T-cell (primary cell): ENCODE data around the gene B3GALT4. TPM values are rescaled to one million over a fixed set of nuclear protein-coding genes. Genes with fewer than 3 reads are reported as not detected.
A peak's percentile ranks its signal among the peaks of the same experiment; 100 is the strongest.

ENCODE experiments used
- ATAC-seq, 4 experiments: fragments of 200-7000 bp in 3 of 4; fragments of 150-1000 bp in 1 of 4; cut with Tn5 transposase; replicated peaks in 1 of 4; 1 replicate in 3 of 4; 2 replicates in 1 of 4; pipeline ENCODE4 v1.10.0; 2021; ENCODE audit warnings: moderate library complexity in 3 of 4, mild to moderate bottlenecking in 2 of 4, moderate number of reproducible peaks in 1 of 4
- CTCF ChIA-PET, 2 donors: fragments of 300-600 bp; sonication (Branson Sonifier 250); formaldehyde crosslinking; loops; one replicate each; lab custom pipeline; 2022; ENCODE audit warnings: antibody characterized with exemption in 2 of 2; lab: Charles Lee
- POLR2A ChIA-PET, 2 donors: fragments of 300-600 bp; sonication (Branson Sonifier 250); formaldehyde crosslinking; loops; one replicate each; lab custom pipeline; 2022; ENCODE audit warnings: antibody characterized with exemption in 2 of 2; lab: Charles Lee
- DNase-seq, 35 experiments: peaks; one replicate each; pipeline versions ENCODE4 v3.0.0 to v3.0.0-alpha.2; 2013 to 2023
- H3K27ac ChIP-seq: one replicate; pipeline ENCODE4 v1.5.1; 2013; ENCODE audit warnings: low read length
- H3K27me3 ChIP-seq, 2 experiments: replicated peaks in 1 of 2; 1 replicate in 1 of 2; 2 replicates in 1 of 2; pipeline versions ENCODE4 v1.6.1 to v1.7.0; 2013; ENCODE audit warnings: low read length in 1 of 2, mixed read lengths in 1 of 2; ENCODE audit not compliant: control insufficient read depth in 2 of 2, insufficient read depth in 2 of 2; ENCODE audit errors: extremely low read depth in 1 of 2
- H3K36me3 ChIP-seq, 2 donors: 1 replicate in 1 of 2; 2 replicates in 1 of 2; pipeline versions ENCODE4 v1.6.1 to v1.7.0; 2013; ENCODE audit warnings: low read length in 1 of 2; ENCODE audit not compliant: control insufficient read depth in 2 of 2, insufficient read depth in 1 of 2; ENCODE audit errors: extremely low read depth in 1 of 2
- H3K4me1 ChIP-seq, 2 experiments: 1 replicate in 1 of 2; 2 replicates in 1 of 2; pipeline versions ENCODE4 v1.6.1 to v1.7.0; 2013; ENCODE audit warnings: low read length in 2 of 2, mixed read lengths in 1 of 2; ENCODE audit not compliant: insufficient read depth in 2 of 2, control insufficient read depth in 1 of 2; ENCODE audit errors: extremely low read depth in 1 of 2
- H3K4me3 ChIP-seq, 2 donors: 1 replicate in 1 of 2; 2 replicates in 1 of 2; pipeline versions ENCODE4 v1.5.1 to v1.7.0; 2013; ENCODE audit warnings: mild to moderate bottlenecking in 2 of 2, low read length in 1 of 2, moderate library complexity in 1 of 2; ENCODE audit not compliant: control insufficient read depth in 1 of 2; ENCODE audit errors: extremely low read depth in 1 of 2
- H3K9me3 ChIP-seq: 2 replicates; pipeline ENCODE4 v1.7.0; 2013
- H3K27ac Mint-ChIP-seq, 2 donors: one replicate each; pipeline ENCODE4 v1.8.0; 2020 to 2021; ENCODE audit warnings: mild to moderate bottlenecking in 2 of 2, mixed read lengths in 2 of 2
- H3K27me3 Mint-ChIP-seq, 2 donors: one replicate each; pipeline ENCODE4 v1.8.0; 2021 to 2022; ENCODE audit warnings: mixed read lengths in 2 of 2
- H3K36me3 Mint-ChIP-seq: one replicate; pipeline ENCODE4 v1.8.0; 2021; ENCODE audit warnings: mixed read lengths
- H3K4me1 Mint-ChIP-seq, 3 donors: one replicate each; pipeline ENCODE4 v1.8.0; 2020 to 2022; ENCODE audit warnings: mixed read lengths in 3 of 3, mild to moderate bottlenecking in 1 of 3
- H3K4me3 Mint-ChIP-seq, 3 donors: one replicate each; pipeline ENCODE4 v1.8.0; 2020 to 2022; ENCODE audit warnings: mild to moderate bottlenecking in 3 of 3, mixed read lengths in 3 of 3, moderate library complexity in 3 of 3
- H3K9me3 Mint-ChIP-seq, 3 donors: one replicate each; pipeline ENCODE4 v1.8.0; 2020 to 2022; ENCODE audit warnings: mixed read lengths in 3 of 3
- WGBS: methylation state at CpG from one replicate; pipeline ENCODE4 v1.1.5; 2013; ENCODE audit warnings: missing lambda C conversion rate; ENCODE audit not compliant: insufficient coverage; 5-methylcytosine and 5-hydroxymethylcytosine counted together
- total RNA-seq, 35 experiments: library from RNA in 6 of 35; stranded (reverse) in 6 of 35; fragments of 120-200 nt in 1 of 35; gene quantifications; one replicate each; pipeline versions ENCODE4 v1.2.1 to v1.2.4 and lab custom pipeline; 2013 to 2026

B3GALT4 gene
- total RNA-seq, 5 donors from 2014 or later (not counting 1 experiment from before 2014, with no cell fraction given), result 12.2 to 47.2 (median 40.4) TPM

- CTCF ChIA-PET, result interaction anchor here (0.5 to 2.4 kb wide), 11 partner anchors 9 to 84 kb away, joined by 3 to 11 read pairs (median 4); partner anchors contain the start of genes B3GALT4 (in 1 of the 2), HSD17B8 (in 1 of the 2), RPS18 (in 1 of the 2) and VPS52 (in 1 of the 2)
- no peaks in the 10 kb centered on the region for H3K27me3 Mint-ChIP-seq
- peaks cover 8 to 42% of the 10 kb centered on the region in 2 donors for H3K36me3 ChIP-seq
- H3K27ac Mint-ChIP-seq, result peak overlapping the region; percentile 92 to 96
- H3K9me3 ChIP-seq, result no peaks in the 10 kb centered on the region
- H3K4me1 Mint-ChIP-seq, result peaks cover 44 to 50% (median 49%) of the 10 kb centered on the region in 3 donors
- WGBS, result 2% methylated on average over 9 of the region's 21 CpGs
- peaks cover 39% of the 10 kb centered on the region for H3K36me3 Mint-ChIP-seq
- H3K4me3 Mint-ChIP-seq, result peak overlapping the region; percentile 93 to 96 (median 96)
- POLR2A ChIA-PET, result interaction anchor here (0.8 to 2.8 kb wide), 5 partner anchors 9 to 17 kb away, joined by 3 to 10 read pairs (median 6); partner anchors contain the start of genes B3GALT4 (in 2 of the 2), RPS18 (in 1 of the 2) and VPS52 (in 1 of the 2)
- H3K4me1 ChIP-seq, result peaks cover 13 to 33% of the 10 kb centered on the region in 2 experiments
- DNase-seq (no peak), ATAC-seq (peak in 1 of 4 experiments; percentile 2)
- H3K4me3 ChIP-seq, result peak overlapping the region; percentile 82 to 97
- no peaks in the 10 kb centered on the region for H3K27me3 ChIP-seq
- no peak overlapping the region for H3K27ac ChIP-seq
- H3K9me3 Mint-ChIP-seq, result no peaks in the 10 kb centered on the region
These were observed 11.4 kb downstream of the B3GALT4 start for GRCh38 chr6:33288141-33288920.

GRCh38 chr6:33288921-33289783 lies 12.2 kb downstream of the B3GALT4 start, which contains the start of the genes PFDN6 and WDR46:
PFDN6 (plus strand) TSS chr6:33289601; CDS start chr6:33289857, 256 bp downstream.
WDR46 (minus strand) TSS chr6:33289239; CDS start chr6:33289170, 69 bp downstream.
- Histone ChIP-seq H3K4me3 (peak within 1 kb of the TSS; percentile 82 to 97), H3K27ac (peak within 1 kb of the TSS; percentile 65), H3K9me3 (no peaks in the 10 kb centered on the region), H3K4me1 (peaks cover 13 to 33% of the 10 kb centered on the region in 2 experiments), H3K27me3 (no peaks in the 10 kb centered on the region), H3K36me3 (peaks cover 8 to 46% of the 10 kb centered on the region in 2 donors)
- Mint-ChIP-seq H3K9me3 (no peaks in the 10 kb centered on the region), H3K4me1 (peaks cover 44 to 50% (median 49%) of the 10 kb centered on the region in 3 donors), H3K27me3 (no peaks in the 10 kb centered on the region), H3K36me3 (peaks cover 42% of the 10 kb centered on the region), H3K4me3 (peak within 1 kb of the TSS; percentile 93 to 96 (median 96)), H3K27ac (peak within 1 kb of the TSS; percentile 92 to 96)
- ATAC-seq (peak; percentile 95 to 96 (median 96)), DNase-seq (peak; percentile 67 to 90 (median 82))
- POLR2A ChIA-PET, result interaction anchor here (0.5 to 2.8 kb wide), 8 partner anchors 8 to 57 kb away, joined by 3 to 10 read pairs (median 4); partner anchors contain the start of genes B3GALT4 (in 2 of the 2), RPS18 (in 1 of the 2) and VPS52 (in 1 of the 2)
- 0% methylated on average over 37 of the region's 43 CpGs for WGBS
- CTCF ChIA-PET, result interaction anchor here (0.5 to 2.4 kb wide), 13 partner anchors 8 to 434 kb away, joined by 3 to 11 read pairs (median 4); partner anchors contain the start of genes B3GALT4 (in 1 of the 2), RPS18 (in 1 of the 2), VPS52 (in 1 of the 2) and ZBTB22 (in 1 of the 2)

GRCh38 chr6:33289784-33290315 lies 12.9 kb downstream of the B3GALT4 start:
- Mint-ChIP-seq H3K27ac (peak overlapping the region; percentile 92 to 96), H3K4me1 (peaks cover 44 to 50% (median 47%) of the 10 kb centered on the region in 3 donors), H3K36me3 (peaks cover 39% of the 10 kb centered on the region), H3K9me3 (no peaks in the 10 kb centered on the region), H3K27me3 (no peaks in the 10 kb centered on the region), H3K4me3 (peak overlapping the region; percentile 93 to 96 (median 96))
- Histone ChIP-seq H3K4me1 (peaks cover 13 to 33% of the 10 kb centered on the region in 2 experiments), H3K4me3 (peak overlapping the region; percentile 82 to 97), H3K27me3 (no peaks in the 10 kb centered on the region), H3K9me3 (no peaks in the 10 kb centered on the region), H3K36me3 (peaks cover 8 to 52% of the 10 kb centered on the region in 2 donors), H3K27ac (peak overlapping the region; percentile 65)
- ATAC-seq, result peak in 1 of 4 experiments; percentile 25
- no peak for DNase-seq
- POLR2A ChIA-PET, result interaction anchor here (0.5 to 2.8 kb wide), 5 partner anchors 12 to 56 kb away, joined by 3 to 10 read pairs (median 3); partner anchors contain the start of gene B3GALT4 (in 2 of the 2)
- CTCF ChIA-PET, result interaction anchor here (0.5 to 2.4 kb wide), 9 partner anchors 9 to 435 kb away, joined by 4 to 11 read pairs (median 6); partner anchors contain the start of genes ZBTB22 (in 2 of the 2), B3GALT4 (in 1 of the 2), RPS18 (in 1 of the 2) and VPS52 (in 1 of the 2)
- WGBS, result 0% methylated on average over 4 of the region's 14 CpGs

GRCh38 chr6:33290459-33290858 lies 13.5 kb downstream of the B3GALT4 start:
- Histone ChIP-seq H3K36me3 (peaks cover 8 to 54% of the 10 kb centered on the region in 2 donors), H3K4me3 (peak overlapping the region in 1 of 2 donors; percentile 97), H3K9me3 (no peaks in the 10 kb centered on the region), H3K27ac (peak overlapping the region; percentile 65), H3K27me3 (no peaks in the 10 kb centered on the region), H3K4me1 (peaks cover 13 to 33% of the 10 kb centered on the region in 2 experiments)
- no peaks in the 10 kb centered on the region for H3K27me3 Mint-ChIP-seq
- ChIA-PET POLR2A (interaction anchor here in 1 of 2 donors (2.8 kb wide), 1 partner anchor 13 kb away, joined by 10 read pairs; the partner anchor contains the start of gene B3GALT4), CTCF (interaction anchor here in 1 of 2 donors (1.0 kb wide), 1 partner anchor 9 kb away, joined by 3 read pairs; no protein-coding TSS in a partner anchor)
- peak overlapping the region; percentile 92 to 96 for H3K27ac Mint-ChIP-seq
- H3K4me1 Mint-ChIP-seq, result peaks cover 44 to 51% (median 47%) of the 10 kb centered on the region in 3 donors
- H3K36me3 Mint-ChIP-seq, result peaks cover 39% of the 10 kb centered on the region
- no peaks in the 10 kb centered on the region for H3K9me3 Mint-ChIP-seq
- ATAC-seq (no peak), DNase-seq (no peak)
- peak overlapping the region; percentile 93 to 96 (median 96) for H3K4me3 Mint-ChIP-seq
- 100% methylated on average over 1 of the region's 7 CpGs for WGBS

GRCh38 chr6:33292996-33293682 lies 16.2 kb downstream of the B3GALT4 start:
- peaks cover 44 to 55% (median 48%) of the 10 kb centered on the region in 3 donors for H3K4me1 Mint-ChIP-seq

More at GRCh38 chr6:33292996-33293682, 16.2 kb downstream of the B3GALT4 start:
- peaks cover 33% of the 10 kb centered on the region for H3K36me3 Mint-ChIP-seq
- H3K4me3 Mint-ChIP-seq, result no peak overlapping the region
- no peak overlapping the region for H3K27ac Mint-ChIP-seq
- peaks cover 3 to 61% of the 10 kb centered on the region in 2 donors for H3K36me3 ChIP-seq
- ChIA-PET POLR2A (no interaction called here), CTCF (no interaction called here)
- 100% methylated on average over 3 of the region's 16 CpGs for WGBS
- H3K27ac ChIP-seq, result no peak overlapping the region
- no peaks in the 10 kb centered on the region for H3K27me3 ChIP-seq
- H3K9me3 Mint-ChIP-seq, result no peaks in the 10 kb centered on the region
- H3K4me1 ChIP-seq, result peaks cover 15 to 38% of the 10 kb centered on the region in 2 experiments
- H3K4me3 ChIP-seq, result no peak overlapping the region
- H3K27me3 Mint-ChIP-seq, result no peaks in the 10 kb centered on the region
- ATAC-seq, result no peak
- no peaks in the 10 kb centered on the region for H3K9me3 ChIP-seq
- DNase-seq, result no peak
